K562 (cell line): ENCODE measurements around the gene PI4KA. TPM values are rescaled to one million over a fixed set of nuclear protein-coding genes. Genes with fewer than 3 reads are reported as not detected.
A peak's percentile ranks its signal among the peaks of the same experiment; 100 is the strongest.

Experiments used
- ARNT ChIP-seq, 2 experiments: fragments of 450-650 bp; IDR thresholded peaks; 2 replicates each; pipeline ENCODE4 v1.6.1; 2016; ENCODE audit warnings: mild to moderate bottlenecking in 1 of 2
- HCFC1 ChIP-seq: IDR thresholded peaks from 2 replicates; pipeline ENCODE4 v1.6.1; 2012; ENCODE audit warnings: low read depth, low read length, improper control_type of control experiment
- HNRNPUL1 ChIP-seq: fragments of 200-400 bp; formaldehyde crosslinking; IDR thresholded peaks from 2 replicates; pipeline ENCODE4 v1.6.1; 2017; ENCODE audit warnings: low read length
- MLLT1 ChIP-seq, 2 experiments: fragments of 450-650 bp; IDR thresholded peaks; 2 replicates each; pipeline ENCODE4 v1.6.1; 2016
- MTF1 ChIP-seq: fragments of 250-450 bp; sonication (Bioruptor Pico); IDR thresholded peaks from 2 replicates; pipeline ENCODE4 v1.9.0; 2021; ENCODE audit warnings: moderate library complexity, mild to moderate bottlenecking, inconsistent platforms, borderline replicate concordance
- NCOA4 ChIP-seq: fragments of 450-650 bp; IDR thresholded peaks from 2 replicates; pipeline ENCODE4 v1.6.1; 2018; ENCODE audit warnings: mild to moderate bottlenecking; ENCODE audit not compliant: partially characterized antibody
- NRF1 ChIP-seq, 2 experiments: fragments of 450-650 bp; IDR thresholded peaks in 1 of 2; conservative IDR thresholded peaks in 1 of 2; 2 replicates each; pipeline ENCODE4 v1.6.1; 2014; ENCODE audit warnings: mild to moderate bottlenecking in 2 of 2
- PRMT5 ChIP-seq: sonication (generic); formaldehyde crosslinking; IDR thresholded peaks from 2 replicates; pipeline ENCODE4 v1.5.0; 2020; ENCODE audit warnings: missing genetic modification reagents
- REST ChIP-seq, 2 experiments: fragments of 450-650 bp; formaldehyde crosslinking in 1 of 2; IDR thresholded peaks; 2 replicates each; pipeline versions ENCODE4 v1.4.0 to v1.6.1; 2014 to 2020; ENCODE audit warnings: mild to moderate bottlenecking in 2 of 2, borderline replicate concordance in 1 of 2, low read depth in 1 of 2
- SIN3B ChIP-seq: fragments of 450-650 bp; IDR thresholded peaks from 2 replicates; pipeline ENCODE4 v1.6.1; 2017; ENCODE audit warnings: low read depth, mild to moderate bottlenecking, moderate library complexity
- USF1 ChIP-seq: sonication (generic); formaldehyde crosslinking; IDR thresholded peaks from 2 replicates; pipeline ENCODE4 v1.9.0; 2022; ENCODE audit warnings: mild to moderate bottlenecking, missing genetic modification reagents
- ZNF174 ChIP-seq: fragments of 250-450 bp; sonication (Bioruptor Pico); IDR thresholded peaks from 2 replicates; pipeline ENCODE4 v1.4.0; 2020; ENCODE audit warnings: mild to moderate bottlenecking
- ZNF518B ChIP-seq: fragments of 250-450 bp; sonication (Bioruptor Pico); IDR thresholded peaks from 2 replicates; pipeline ENCODE4 v1.5.0; 2021; ENCODE audit warnings: mild to moderate bottlenecking, moderate library complexity
- polyA plus RNA-seq, 8 experiments: library from polyadenylated mRNA; depleted of rRNA in 4 of 8; stranded (reverse) in 5 of 8; unstranded in 3 of 8; fragments of >200 nt; fragmentation: Nextera tagmentation in 2 of 8; fragmentation: Illumina TruSeq in 1 of 8; extraction: Ambion mirVana in 2 of 8; extraction: Trizol in 1 of 8; gene quantifications; 2 replicates each; pipeline versions ENCODE4 v1.2.1 to v1.2.3, GENCODE V29; 2011 to 2014; ENCODE audit warnings: inconsistent platforms in 1 of 8, missing spikeins in 1 of 8
- total RNA-seq, 7 experiments: library from RNA; depleted of rRNA in 6 of 7; stranded (reverse); fragments of >200 nt in 6 of 7; fragmentation: Illumina TruSeq in 2 of 7; extraction: Trizol in 2 of 7; gene quantifications; 2 replicates each; pipeline versions ENCODE4 v1.2.1 to v1.2.3, GENCODE V29; 2011 to 2021; ENCODE audit warnings: low replicate concordance in 1 of 7

The PI4KA gene
- total and polyA plus RNA-seq, 9 of the 15 experiments (the other 6 are each of a cell fraction or from before 2014, with no cell fraction given), result 7.3 to 187 (median 84.7) TPM

GRCh38 chr22:20794650-20795413 is 63.8 kb downstream of the PI4KA start (continued):
- TF ChIP-seq REST (IDR thresholded peaks at IDR 0.05; ENCODE audit: borderline replicate concordance) (no peak), REST (CRISPR knock-in tag; IDR thresholded peaks at IDR 0.05; ENCODE audit: low read depth) (no peak), HNRNPUL1 (0 out of 2 replicates have a peak, but pooled peaks have one; percentile 14), MLLT1 (IDR thresholded peaks at IDR 0.05) (0 out of 4 replicates have a peak, but pooled peaks of 1 of the 2 experiments have one; percentile 12), MTF1 (CRISPR knock-in tag) (0 out of 2 replicates have a peak, but pooled peaks have one; percentile 32), NCOA4 (no peak), ZNF518B (CRISPR knock-in tag) (no peak), PRMT5 (CRISPR knock-in tag) (no peak), SIN3B (no peak), NRF1 (conservative IDR thresholded peaks at IDR 0.05 in 1 of 2, IDR thresholded peaks at IDR 0.05 in 1 of 2) (no peak), USF1 (no peak), HCFC1 (no peak), ARNT (IDR thresholded peaks at IDR 0.05) (0 out of 4 replicates have a peak, but pooled peaks of 1 of the 2 experiments have one; percentile 26), ZNF174 (CRISPR knock-in tag) (no peak)
